Skeletal muscle cell (primary cell): ENCODE measurements around the gene TSGA10.
"Not testable (repeated sequence)": the region's sequence is repeated elsewhere in the genome, so short reads cannot be mapped to it uniquely, and the experiment has no call there.

Experiments used
- DNase-seq: peaks from one replicate; pipeline ENCODE4 v3.0.0-alpha.2; 2010; ENCODE audit warnings: low read depth
- H3K4me3 ChIP-seq: 2 replicates; pipeline ENCODE4 v1.5.1; 2011; ENCODE audit warnings: low read depth, mild to moderate bottlenecking, control low read depth, low read length, moderate library complexity

Gene TSGA10

DNA sequence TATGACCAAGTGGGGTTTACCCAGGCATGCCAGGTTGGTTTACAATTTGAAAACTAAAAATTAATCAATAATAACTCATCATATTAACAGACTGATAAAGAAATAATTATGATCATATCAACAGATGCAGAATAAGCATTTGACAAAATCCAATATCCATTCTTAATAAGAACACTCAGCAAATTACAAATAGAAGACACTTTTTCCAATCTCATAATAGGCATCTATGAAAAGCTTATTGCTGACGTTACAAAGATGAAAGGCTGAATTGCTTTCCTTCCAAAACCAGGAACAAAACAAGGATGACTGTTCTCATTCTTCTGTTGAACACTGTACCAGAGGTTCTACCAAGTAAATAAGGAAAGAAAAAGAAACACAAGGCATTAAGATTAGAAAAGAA is 68.4 kb downstream of the TSGA10 start:
- no peak overlapping the region for H3K4me3 ChIP-seq
- no peak for DNase-seq

DNA sequence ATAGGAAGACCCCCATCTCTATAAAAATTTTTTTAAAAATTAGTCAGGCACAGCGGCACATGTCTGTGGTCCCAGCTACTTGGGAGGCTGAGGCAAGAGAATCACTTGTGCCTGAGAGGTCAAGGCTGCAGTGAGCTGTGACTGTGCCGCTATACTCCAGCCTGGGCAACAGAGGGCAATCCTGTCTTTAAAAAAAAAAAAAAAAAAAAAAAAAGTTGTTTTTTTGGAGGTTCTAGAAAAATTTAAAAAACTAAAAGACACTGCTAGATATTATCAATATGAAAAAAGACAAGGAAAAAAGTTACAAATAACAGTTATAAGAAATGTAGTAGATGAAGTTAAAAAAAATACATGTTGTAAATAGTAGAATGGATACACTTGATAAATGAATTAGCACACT is 69.3 kb downstream of the TSGA10 start:
- H3K4me3 ChIP-seq: no peak overlapping the region
- DNase-seq: no peak

DNA sequence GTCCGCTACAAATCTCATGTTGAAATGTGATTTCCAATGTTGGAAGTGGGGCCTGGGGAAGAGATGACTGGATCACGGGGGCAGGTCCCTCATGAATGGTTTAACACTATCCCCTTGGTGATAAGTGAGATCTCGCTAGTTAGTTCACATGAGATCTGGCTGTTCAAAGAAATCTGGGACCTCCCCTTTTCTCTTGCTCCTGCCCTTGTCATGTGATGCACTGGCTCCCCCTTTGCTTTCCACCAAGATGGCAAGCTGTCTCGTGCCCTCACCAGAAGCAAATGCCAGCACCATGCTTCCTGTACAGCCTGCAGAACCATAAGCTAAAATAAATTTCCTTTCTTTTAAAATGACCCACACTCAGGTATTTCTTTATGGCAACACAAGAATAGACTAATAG is 70.5 kb downstream of the TSGA10 start:
- DNase-seq: no peak
- H3K4me3 ChIP-seq: no peak overlapping the region

DNA sequence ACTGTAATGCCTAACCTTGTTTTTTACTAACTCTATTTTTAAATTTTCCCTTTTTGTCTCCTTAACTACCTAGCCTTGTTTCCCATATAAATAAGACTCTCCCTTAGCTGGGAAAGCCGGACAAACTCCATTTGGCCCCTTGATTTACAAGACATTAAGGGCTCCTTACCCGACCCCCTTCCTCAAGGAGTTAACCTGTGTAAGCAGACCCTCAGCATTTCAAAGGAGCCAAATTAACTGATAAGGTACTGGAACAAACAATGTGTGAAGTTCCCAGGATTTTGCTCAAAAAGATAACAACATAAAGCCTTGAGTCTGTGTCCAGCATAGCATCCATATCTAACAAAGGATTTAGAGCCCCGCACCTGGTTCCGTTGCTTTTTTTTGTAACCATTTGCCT is 72.9 kb downstream of the TSGA10 start:
- DNase-seq: no peak
- no peak overlapping the region for H3K4me3 ChIP-seq

DNA sequence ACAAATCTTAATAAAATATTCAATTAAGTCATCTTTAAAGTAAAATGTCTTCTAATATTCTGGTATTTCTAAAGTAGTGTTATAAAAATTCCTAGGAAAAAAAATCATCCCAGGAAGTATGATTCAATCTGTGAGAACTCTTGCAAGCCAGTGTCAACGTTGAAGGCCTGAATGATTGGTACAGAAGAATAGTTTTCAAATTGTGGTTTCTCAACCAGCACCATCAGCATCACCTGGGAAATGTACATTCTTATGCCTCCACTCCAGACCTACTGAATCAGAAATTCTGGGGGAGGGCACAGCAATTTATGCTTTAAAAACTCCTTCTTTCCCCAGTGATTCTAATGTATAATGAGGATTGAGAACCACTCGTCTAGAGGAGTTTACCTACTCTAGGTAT is 75.5 kb downstream of the TSGA10 start:
- peak; percentile 21 for DNase-seq

DNA sequence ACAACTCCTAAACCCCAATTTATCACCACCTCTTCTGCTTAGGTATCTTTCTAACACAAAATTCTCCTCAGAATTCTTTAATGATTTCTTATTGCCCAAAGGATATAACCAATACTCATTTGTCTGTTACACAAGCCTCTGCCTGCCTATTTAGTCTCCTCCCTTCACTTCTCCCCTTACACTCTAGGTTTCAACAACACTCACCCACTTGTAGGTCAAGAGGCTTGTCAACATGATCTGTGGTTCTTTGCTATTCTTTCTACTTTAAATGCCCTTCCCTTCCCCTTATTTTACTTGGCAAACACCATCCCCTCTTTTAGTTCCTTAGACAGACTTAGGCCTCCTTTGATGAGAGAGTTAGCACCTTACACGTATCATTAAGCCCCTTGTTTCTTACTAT is 82.2 kb downstream of the TSGA10 start:
- H3K4me3 ChIP-seq: no peak overlapping the region
- no peak for DNase-seq

More for the DNA sequence above, 75.5 kb downstream of the TSGA10 start:
- no peak overlapping the region for H3K4me3 ChIP-seq

DNA sequence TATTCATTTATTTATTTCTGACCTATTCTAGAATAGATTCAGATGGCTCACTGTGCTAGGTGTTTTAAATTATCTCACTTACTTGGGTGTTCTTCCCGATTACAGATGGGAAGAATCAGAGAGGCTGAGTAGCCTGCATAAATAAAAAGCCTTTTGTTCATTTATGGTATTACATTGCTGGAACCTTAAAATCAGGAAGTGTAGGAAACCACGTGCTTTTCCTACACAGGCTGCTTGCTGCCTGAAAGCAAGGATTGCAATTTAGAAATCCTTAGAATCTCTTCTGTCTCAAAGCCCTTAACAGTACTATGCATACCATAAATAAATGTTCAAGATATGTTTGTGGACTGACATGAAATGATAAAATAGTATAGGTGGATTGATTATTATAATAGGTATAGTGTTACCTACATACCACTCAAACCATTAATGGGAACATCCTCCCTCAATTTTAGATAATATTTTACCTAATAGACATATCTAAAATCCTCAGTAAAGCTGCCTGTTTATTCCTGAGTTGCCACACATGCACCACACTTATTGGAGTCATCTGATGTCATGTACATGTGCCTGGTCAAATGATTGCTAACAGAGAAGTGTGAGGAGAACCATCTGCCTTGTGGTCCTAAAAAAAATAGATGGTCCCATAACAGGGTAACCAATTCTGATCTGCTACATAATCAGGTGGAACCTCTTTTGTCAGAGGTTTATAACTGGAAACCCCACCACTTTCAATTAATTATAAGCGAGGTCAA is 86.7 kb downstream of the TSGA10 start:
- H3K4me3 ChIP-seq: no peak overlapping the region
- DNase-seq: no peak

DNA sequence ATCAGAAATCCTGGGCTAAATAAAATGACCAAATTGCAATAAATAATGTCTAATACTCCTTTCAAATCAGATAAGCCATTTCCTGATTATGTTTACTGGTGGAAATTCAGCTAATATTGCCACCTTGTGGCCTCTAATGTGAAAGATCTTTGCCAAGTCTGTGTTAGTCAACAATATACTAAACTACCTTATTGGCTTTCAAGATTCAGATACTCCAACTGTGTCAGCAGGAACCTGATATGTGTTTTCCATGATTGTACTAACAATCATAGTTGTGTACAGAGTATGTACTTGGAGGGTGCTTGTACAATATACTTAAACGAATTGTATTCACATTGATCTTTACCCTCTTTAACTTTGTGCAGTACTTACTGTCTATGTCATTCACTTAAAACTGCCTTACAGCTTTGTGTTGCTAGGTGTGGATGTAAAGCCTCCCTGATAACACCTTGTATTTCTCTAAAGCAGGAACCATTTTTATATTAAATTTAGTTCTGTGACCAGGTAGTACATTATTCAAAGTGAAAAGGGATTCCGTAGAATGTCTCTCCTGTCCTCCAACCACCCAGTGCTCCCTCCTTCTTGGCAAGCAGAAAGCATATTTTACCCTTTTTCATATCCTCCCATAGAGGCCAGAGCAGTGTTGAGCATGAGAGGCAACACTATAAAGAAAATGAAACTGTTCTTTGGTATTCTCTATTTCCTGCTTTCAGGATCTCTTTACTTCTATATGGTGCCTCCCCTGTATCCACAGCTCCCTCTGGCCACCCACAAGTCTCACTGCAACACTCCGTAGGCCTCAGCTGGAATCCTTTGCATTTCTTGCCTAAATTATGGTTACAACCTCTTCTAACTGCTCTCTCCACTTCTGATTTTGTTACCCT is 88.4 kb downstream of the TSGA10 start:
- peak; percentile 46 for DNase-seq
- H3K4me3 ChIP-seq: no peak overlapping the region

DNA sequence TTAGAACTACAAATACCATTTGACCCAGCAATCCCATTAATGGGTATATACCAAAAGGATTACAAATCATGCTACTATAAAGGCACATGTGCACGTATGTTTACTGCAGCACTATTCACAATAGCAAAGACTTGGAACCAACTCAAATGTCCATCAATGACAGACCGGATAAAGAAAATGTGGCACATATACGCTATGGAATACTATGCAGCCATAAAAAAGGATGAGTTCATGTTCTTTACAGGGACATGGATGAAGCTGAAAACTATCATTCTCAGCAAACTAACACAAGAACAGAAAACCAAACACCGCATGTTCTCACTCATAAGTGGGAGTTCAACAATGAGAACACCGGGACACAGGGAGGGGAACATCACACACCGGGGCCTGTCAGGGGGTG is 105.6 kb downstream of the TSGA10 start:
- not testable (repeated sequence) for H3K4me3 ChIP-seq, DNase-seq

DNA sequence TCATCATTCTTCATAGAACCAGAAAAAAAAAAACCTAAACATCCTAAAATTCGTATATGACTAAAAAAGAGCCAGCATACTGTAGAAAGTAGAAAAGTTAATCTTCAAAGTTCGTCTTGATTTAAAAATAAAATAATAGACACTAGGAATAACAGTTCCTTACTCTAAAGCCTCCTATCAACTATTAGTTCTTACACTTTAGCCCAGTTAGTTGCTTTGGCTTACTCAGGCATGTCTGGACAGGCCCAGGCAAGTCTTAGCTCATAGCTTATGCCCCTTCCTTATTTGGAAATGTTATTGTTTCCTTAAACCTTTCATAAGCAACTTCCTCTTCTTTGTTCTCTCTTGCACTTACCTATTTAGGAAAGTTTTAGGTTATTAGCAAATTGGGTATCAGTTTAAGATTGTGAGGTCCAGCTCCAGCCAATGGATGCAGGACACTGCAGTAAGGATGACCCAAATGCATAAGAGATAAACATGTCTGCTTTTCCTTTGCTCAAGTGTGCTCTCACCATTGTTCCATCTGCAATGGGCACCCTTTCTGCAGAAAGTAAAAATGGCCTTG is 113.9 kb downstream of the TSGA10 start:
- peak; percentile 45 for DNase-seq
- not testable (repeated sequence) for H3K4me3 ChIP-seq

DNA sequence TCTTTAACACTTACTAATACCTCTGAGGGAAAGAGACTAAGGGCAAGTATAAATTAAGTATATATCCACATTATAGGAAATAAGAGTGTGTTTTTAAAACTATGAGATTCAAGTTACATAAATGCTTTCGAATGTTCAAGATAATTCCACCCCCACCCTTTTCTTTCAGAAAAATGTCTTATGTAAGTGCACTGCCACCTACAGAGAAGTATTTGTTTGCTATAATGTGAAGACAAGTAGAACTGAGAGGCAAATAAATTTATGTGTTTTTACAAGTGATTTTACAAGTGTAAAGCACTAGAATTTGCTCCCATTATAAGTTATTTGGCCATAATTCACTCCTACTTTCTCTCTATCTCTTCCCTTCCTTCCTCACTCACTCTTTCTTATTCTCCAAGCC is 118.8 kb downstream of the TSGA10 start:
- no peak overlapping the region for H3K4me3 ChIP-seq
- DNase-seq: peak; percentile 12

DNA sequence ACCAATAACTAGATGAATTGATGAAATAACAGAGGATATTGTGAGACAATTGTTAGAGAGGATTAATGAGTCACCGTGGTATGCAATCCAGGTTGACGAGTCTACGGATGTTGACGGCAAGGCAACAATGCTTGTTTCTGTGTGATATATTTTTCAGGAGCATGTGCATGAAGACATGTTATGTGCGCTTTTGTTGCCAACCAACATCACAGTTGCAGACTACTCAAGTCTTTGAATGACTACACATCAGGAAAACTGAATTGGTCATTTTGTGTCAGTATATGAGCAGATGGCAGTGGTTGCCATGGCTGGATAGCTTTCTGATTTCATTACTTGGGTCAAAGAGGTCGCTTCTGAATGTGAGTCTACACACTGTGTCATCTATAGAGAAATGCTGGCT is 122.0 kb downstream of the TSGA10 start:
- peak; percentile 6 for DNase-seq
- no peak overlapping the region for H3K4me3 ChIP-seq

DNA sequence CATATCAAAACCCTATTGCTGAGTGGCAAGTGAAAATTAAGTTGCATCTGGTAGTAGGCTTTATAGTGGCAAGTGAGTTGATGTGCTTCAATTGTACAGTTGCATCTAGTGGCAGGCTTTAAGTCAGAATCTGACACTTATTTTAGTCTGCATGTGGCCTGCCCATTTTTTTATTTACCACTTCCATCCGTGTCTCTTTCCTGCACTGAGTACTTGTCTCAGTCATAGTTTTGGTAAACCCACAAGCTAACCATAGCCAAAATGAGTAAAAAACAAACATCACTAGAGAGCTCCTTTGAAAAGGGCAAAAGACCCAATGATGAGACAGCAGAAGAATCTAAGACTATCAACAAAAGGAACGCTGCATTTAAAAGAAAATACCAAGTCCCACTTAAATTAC is 122.7 kb downstream of the TSGA10 start:
- H3K4me3 ChIP-seq: no peak overlapping the region
- no peak for DNase-seq

DNA sequence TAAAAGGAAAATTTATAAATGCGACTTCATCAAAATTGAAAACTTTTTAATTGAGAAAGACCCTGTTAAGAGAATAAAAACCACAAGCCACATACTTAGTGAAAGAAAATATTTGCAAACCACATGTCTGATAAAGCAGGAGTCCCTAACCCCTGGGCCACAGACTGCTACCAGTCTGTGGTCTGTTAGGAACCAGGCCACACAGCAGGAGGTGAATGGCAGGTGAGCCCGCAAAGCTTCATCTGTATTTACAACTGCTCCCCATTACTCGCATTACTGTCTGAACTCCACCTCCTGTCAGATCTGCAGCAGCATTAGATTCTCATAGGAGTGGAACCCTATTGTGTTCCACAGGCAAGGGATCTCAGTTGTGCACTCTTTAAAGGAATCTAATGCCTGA is 123.3 kb downstream of the TSGA10 start:
- no peak overlapping the region for H3K4me3 ChIP-seq
- DNase-seq: no peak

DNA sequence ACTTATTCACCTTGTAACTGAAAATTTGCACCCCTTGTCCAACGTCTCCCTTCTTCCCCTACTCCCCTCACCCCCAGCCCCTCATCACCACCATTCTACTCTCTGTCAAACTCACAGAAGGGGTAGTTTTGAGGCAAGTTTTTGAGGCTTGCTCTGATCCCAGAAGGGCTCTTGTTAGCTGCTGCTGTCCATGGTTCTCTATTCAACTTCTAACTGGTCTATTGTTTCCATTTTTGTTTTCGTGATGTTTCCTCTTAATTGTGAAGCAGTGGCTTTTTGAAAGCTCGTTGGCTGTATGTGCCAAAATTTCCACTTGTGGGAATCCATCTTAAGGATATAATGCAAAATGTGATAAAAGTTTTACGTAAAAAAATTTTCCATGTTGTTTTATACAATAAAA is 126.2 kb downstream of the TSGA10 start:
- DNase-seq: no peak
- no peak overlapping the region for H3K4me3 ChIP-seq

DNA sequence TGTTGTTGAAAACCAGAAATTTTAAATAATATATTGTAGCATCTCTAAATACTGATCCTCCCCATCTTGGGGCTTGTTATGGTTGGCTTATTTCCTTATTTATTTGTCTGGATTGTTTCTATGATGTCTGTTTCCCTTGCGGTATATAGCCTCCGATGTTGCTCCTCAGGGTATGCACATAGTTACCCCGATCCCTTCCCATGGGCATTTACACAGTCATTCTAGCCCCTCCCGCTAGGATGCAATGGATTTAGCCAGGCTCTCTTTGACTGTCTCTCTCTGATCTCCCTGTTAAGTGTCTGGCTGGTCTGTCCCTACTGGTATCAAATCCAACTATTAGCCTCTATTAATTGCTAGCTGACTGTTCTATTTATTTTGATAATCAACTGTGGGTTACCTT is 126.9 kb downstream of the TSGA10 start:
- H3K4me3 ChIP-seq: no peak overlapping the region
- DNase-seq: no peak

DNA sequence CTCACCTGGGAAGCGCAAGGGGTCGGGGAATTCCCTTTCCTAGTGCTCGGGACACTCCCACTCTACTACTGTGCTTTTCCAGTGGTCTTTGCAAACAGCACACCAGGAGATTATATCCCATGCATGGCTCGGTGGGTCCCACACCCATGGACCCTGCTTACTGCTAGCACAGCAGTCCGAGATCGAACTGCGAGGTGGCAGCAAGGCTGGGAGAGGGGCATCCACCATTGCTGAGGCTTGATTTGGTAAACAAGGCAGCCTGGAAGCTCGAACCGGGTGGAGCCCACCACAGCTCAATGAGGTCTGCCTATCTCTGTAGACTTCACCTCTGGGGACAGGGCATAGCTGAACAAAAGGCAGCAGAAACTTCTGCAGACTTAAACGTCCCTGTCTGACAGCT is 154.0 kb downstream of the TSGA10 start:
- H3K4me3 ChIP-seq: no peak overlapping the region
- no peak for DNase-seq

DNA sequence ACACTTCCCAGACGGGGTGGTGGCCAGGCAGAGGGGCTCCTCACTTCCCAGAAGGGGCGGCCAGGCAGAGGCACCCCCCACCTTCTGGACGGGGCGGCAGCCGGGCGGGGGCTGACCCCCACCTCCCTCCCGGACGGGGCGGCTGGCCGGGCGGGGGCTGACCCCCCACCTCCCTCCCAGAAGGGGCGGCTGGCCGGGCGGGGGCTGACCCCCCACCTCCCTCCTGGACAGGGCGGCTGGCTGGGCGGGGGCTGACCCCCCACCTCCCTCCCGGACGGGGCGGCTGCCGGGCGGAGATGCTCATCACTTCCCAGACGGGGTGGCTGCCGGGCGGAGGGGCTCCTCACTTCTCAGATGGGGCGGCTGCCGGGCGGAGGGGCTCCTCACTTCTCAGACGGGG is 166.0 kb downstream of the TSGA10 start:
- DNase-seq, H3K4me3 ChIP-seq: not testable (repeated sequence)

DNA sequence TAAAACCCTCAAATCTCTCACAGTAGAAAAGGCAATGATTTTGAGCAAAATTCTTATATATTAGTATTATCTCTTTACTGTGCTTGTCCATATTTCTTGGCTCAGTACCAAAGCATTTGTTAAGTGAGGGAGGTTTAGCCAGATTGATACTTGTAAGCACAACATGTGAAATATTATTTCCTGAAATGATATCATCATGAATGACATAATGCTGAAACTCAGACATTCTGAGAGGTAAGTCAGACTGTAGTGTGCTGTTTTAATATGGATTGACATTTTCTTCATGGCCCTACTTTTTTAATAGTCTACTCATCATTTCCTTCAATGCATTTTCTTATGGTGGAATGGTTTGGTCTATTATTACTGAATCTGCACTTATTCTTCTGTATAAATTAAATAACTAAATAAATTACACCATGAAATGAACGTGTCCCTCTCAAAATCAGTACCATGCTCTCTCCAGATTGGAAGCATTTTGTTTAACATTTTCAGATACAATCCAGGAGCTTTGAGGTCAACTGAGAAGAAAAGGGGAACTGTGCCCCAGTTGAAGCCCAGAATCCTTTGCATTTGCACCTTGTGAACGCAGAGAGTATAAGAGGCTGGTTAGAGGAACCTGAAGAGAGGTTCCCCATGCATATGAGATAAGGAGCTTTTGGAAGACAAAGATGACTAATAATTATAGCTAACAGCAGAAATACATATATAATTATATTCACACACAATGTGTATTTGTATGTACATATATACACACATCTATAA is 168.7 kb downstream of the TSGA10 start:
- no peak overlapping the region for H3K4me3 ChIP-seq

DNA sequence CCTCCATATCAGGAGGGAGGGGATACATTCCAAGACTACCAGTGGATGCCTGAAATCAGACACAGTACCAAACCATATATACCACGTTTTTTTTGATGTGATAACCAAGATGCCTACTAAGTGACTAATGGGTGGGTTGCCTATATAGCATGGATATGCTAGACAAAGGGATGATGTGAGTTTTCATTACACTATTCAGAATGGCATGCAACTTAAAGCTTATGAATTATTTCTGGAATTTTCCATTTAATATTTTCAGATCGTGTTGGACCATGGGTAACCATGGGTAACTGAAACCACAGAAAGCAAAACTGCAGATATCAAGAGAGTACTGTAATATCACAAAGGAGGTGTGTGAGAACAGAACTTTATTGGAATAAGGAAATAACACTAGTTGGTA is 179.1 kb downstream of the TSGA10 start:
- DNase-seq: no peak
- H3K4me3 ChIP-seq: no peak overlapping the region

More for the DNA sequence above, 168.7 kb downstream of the TSGA10 start:
- DNase-seq: no peak
